GM12878 (cell line): ENCODE data around the gene SERPINE2. TPM values are rescaled to one million over a fixed set of nuclear protein-coding genes. Genes with fewer than 3 reads are reported as not detected.
A peak's percentile ranks its signal among the peaks of the same experiment; 100 is the strongest.

ENCODE experiments used
- ATAC-seq: fragments of 200-7000 bp; cut with Tn5 transposase; 3 replicates; pipeline ENCODE4 v1.9.1; 2020; ENCODE audit warnings: mild to moderate bottlenecking, moderate library complexity
- BruUV-seq: library from RNA; stranded (reverse); fragments of 400-500 nt; replicated peaks from 2 replicates; lab custom pipeline; 2021; lab: Mats Ljungman, UMichigan
- CTCF ChIA-PET: fragments of 300-600 bp; sonication (Branson Sonifier 250); formaldehyde crosslinking; extraction: SDS; loops from one replicate; lab custom pipeline; 2021; ENCODE audit warnings: inconsistent platforms; lab: Yijun Ruan, JAX
- POLR2A ChIA-PET: fragments of 350-600 bp; formaldehyde crosslinking; extraction: SDS; loops from one replicate; lab custom pipeline; 2021; ENCODE audit warnings: inconsistent platforms; lab: Charles Lee
- RAD21 ChIA-PET: fragments of 300-600 bp; sonication (Branson Sonifier 250); formaldehyde crosslinking; loops from one replicate; lab custom pipeline; 2023; ENCODE audit warnings: antibody characterized with exemption; ENCODE audit not compliant: unreplicated experiment; lab: Charles Lee
- SMC1A ChIA-PET: fragments of 300-600 bp; sonication (Branson Sonifier 250); formaldehyde crosslinking; loops from one replicate; lab custom pipeline; 2023; ENCODE audit not compliant: unreplicated experiment, uncharacterized antibody; lab: Charles Lee
- DNase-seq: peaks from one replicate; pipeline ENCODE4 v3.0.0-alpha.2; 2011; ENCODE audit warnings: low read depth, low spot score
- FAIRE-seq: peaks from 3 replicates; lab custom pipeline; 2011; peaks lifted over from hg19 to GRCh38; lab: Jason Lieb, UNC
- H2AFZ ChIP-seq: 2 replicates; pipeline ENCODE4 v1.6.0; 2011; ENCODE audit warnings: low read depth, low read length, control low read depth; ENCODE audit not compliant: control insufficient read depth
- H3K27ac ChIP-seq: 2 replicates; pipeline ENCODE4 v1.5.1; 2011; ENCODE audit warnings: control low read depth; ENCODE audit not compliant: control insufficient read depth, insufficient read depth
- H3K27me3 ChIP-seq, 2 experiments: replicated peaks in 1 of 2; 2 replicates each; pipeline versions ENCODE4 v1.6.0 to v1.6.1; 2011; ENCODE audit warnings: low read length in 1 of 2; ENCODE audit not compliant: control insufficient read depth in 2 of 2, insufficient read depth in 2 of 2
- H3K36me3 ChIP-seq, 2 experiments: 2 replicates each; pipeline ENCODE4 v1.5.1; 2011; ENCODE audit warnings: low read length in 1 of 2; ENCODE audit not compliant: control insufficient read depth in 2 of 2, insufficient read depth in 2 of 2
- H3K4me1 ChIP-seq: 2 replicates; pipeline ENCODE4 v1.6.1; 2011; ENCODE audit warnings: mild to moderate bottlenecking, low read length, moderate library complexity, mixed read lengths; ENCODE audit not compliant: control insufficient read depth, insufficient read depth
- H3K4me2 ChIP-seq: 2 replicates; pipeline ENCODE4 v1.6.0; 2011; ENCODE audit warnings: control low read depth; ENCODE audit not compliant: control insufficient read depth, insufficient read depth
- H3K4me3 ChIP-seq: fragments of 200-600 bp; sonication (generic); 2 replicates; pipeline ENCODE4 v1.5.1; 2016
- H3K79me2 ChIP-seq: 2 replicates; pipeline ENCODE4 v1.6.0; 2011; ENCODE audit warnings: low read length; ENCODE audit not compliant: control insufficient read depth, insufficient read depth
- H3K9ac ChIP-seq: 2 replicates; pipeline ENCODE4 v1.8.0; 2011; ENCODE audit warnings: low read length, control low read depth, mixed read lengths; ENCODE audit not compliant: control insufficient read depth, insufficient read depth
- H3K9me3 ChIP-seq: replicated peaks from 3 replicates; pipeline ENCODE4 v1.5.1; 2011; ENCODE audit warnings: mild to moderate bottlenecking, low read length; ENCODE audit not compliant: control insufficient read depth, insufficient read depth
- H4K20me1 ChIP-seq: 2 replicates; pipeline ENCODE4 v1.6.0; 2011; ENCODE audit not compliant: control insufficient read depth, insufficient read depth
- ESRRA ChIP-seq: IDR thresholded peaks from 2 replicates; pipeline ENCODE4 v1.6.1; 2012; ENCODE audit warnings: mild to moderate bottlenecking, low read length, improper control_type of control experiment
- HDGF ChIP-seq: fragments of 450-650 bp; IDR thresholded peaks from 2 replicates; pipeline ENCODE4 v1.6.1; 2016; ENCODE audit warnings: antibody characterized with exemption
- IRF4 ChIP-seq: IDR thresholded peaks from 2 replicates; pipeline ENCODE4 v1.6.1; 2011; ENCODE audit warnings: low read depth, low read length
- KLF5 ChIP-seq: fragments of 450-650 bp; IDR thresholded peaks from 2 replicates; pipeline ENCODE4 v1.6.1; 2014; ENCODE audit warnings: mild to moderate bottlenecking; ENCODE audit not compliant: partially characterized antibody
- NRF1 ChIP-seq: conservative IDR thresholded peaks from 2 replicates; pipeline ENCODE4 v1.6.1; 2011; ENCODE audit warnings: mild to moderate bottlenecking, low read depth, low read length, improper control_type of control experiment
- PAX5 ChIP-seq: IDR thresholded peaks from 2 replicates; pipeline ENCODE4 v1.6.1; 2011; ENCODE audit warnings: low read depth, low read length, borderline replicate concordance
- PML ChIP-seq: IDR thresholded peaks from 2 replicates; pipeline ENCODE4 v1.6.1; 2012; ENCODE audit warnings: low read length, inconsistent platforms
- TBL1XR1 ChIP-seq: IDR thresholded peaks from 2 replicates; pipeline ENCODE4 v1.6.1; 2012; ENCODE audit warnings: low read depth, low read length, improper control_type of control experiment
- WGBS: methylation state at CpG from one replicate; pipeline ENCODE4 v1.1.6; 2016; ENCODE audit warnings: low lambda C conversion rate; ENCODE audit not compliant: insufficient replicate concordance, insufficient coverage; ENCODE audit errors: missing lambda C conversion rate; 5-methylcytosine and 5-hydroxymethylcytosine counted together
- in situ Hi-C: fragments of 300-500 bp; cut with MboI; formaldehyde crosslinking; loops from 9 replicates; pipeline ENCODE4 v1.14.3; 2018; ENCODE audit warnings: mixed read lengths
- intact Hi-C: fragments of 100-400 bp; cut with micrococcal nuclease; formaldehyde crosslinking; loops from one replicate; pipeline ENCODE4 v1.14.2; 2022; ENCODE audit not compliant: unreplicated experiment
- polyA plus RNA-seq, 11 experiments: library from polyadenylated mRNA; depleted of rRNA in 4 of 11; unstranded in 6 of 11; stranded (reverse) in 5 of 11; fragments of >200 nt; fragmentation: Nextera tagmentation in 4 of 11; fragmentation: Illumina TruSeq in 1 of 11; extraction: Ambion mirVana in 4 of 11; extraction: Trizol in 1 of 11; gene quantifications; 1 replicate in 1 of 11; 2 replicates in 10 of 11; pipeline versions ENCODE4 v1.2.1 to v1.2.3, GENCODE V29; 2011 to 2016; ENCODE audit warnings: inconsistent platforms in 2 of 11, missing spikeins in 2 of 11, low read depth in 1 of 11
- total RNA-seq, 4 experiments: library from RNA; depleted of rRNA in 3 of 4; stranded (reverse); fragments of >200 nt in 3 of 4; fragmentation: Illumina TruSeq in 1 of 4; extraction: Trizol in 1 of 4; gene quantifications; 2 replicates each; pipeline versions ENCODE4 v1.2.1 to v1.2.3, GENCODE V29; 2013 to 2021
- TF ChIP-seq, protein P1 (sequence below): fragments of 450-650 bp; IDR thresholded peaks from 2 replicates; pipeline ENCODE4 v1.6.1; 2016; ENCODE audit warnings: mild to moderate bottlenecking
- TF ChIP-seq, protein P2 (sequence below): IDR thresholded peaks from 2 replicates; pipeline ENCODE4 v1.6.1; 2011; ENCODE audit warnings: borderline replicate concordance, low read depth, mild to moderate bottlenecking, moderate library complexity, low read length; ENCODE audit not compliant: insufficient read depth, poor library complexity, severe bottlenecking
- TF ChIP-seq, protein P3 (sequence below): fragments of 450-650 bp; IDR thresholded peaks from 2 replicates; pipeline ENCODE4 v1.6.1; 2016; ENCODE audit warnings: mild to moderate bottlenecking
- TF ChIP-seq, protein P4 (sequence below): fragments of 450-650 bp; IDR thresholded peaks from 2 replicates; pipeline ENCODE4 v1.6.1; 2016; ENCODE audit warnings: mild to moderate bottlenecking, moderate library complexity, borderline replicate concordance
- TF ChIP-seq, protein P5 (sequence below): fragments of 450-650 bp; conservative IDR thresholded peaks from 2 replicates; pipeline ENCODE4 v1.6.1; 2017; ENCODE audit warnings: mild to moderate bottlenecking, moderate library complexity

SERPINE2 gene
- total and polyA plus RNA-seq, 10 of the 15 experiments (the other 5 are each of a cell fraction or from before 2014, with no cell fraction given): 0.18 to 1.7 (median 0.39) TPM

DNA sequence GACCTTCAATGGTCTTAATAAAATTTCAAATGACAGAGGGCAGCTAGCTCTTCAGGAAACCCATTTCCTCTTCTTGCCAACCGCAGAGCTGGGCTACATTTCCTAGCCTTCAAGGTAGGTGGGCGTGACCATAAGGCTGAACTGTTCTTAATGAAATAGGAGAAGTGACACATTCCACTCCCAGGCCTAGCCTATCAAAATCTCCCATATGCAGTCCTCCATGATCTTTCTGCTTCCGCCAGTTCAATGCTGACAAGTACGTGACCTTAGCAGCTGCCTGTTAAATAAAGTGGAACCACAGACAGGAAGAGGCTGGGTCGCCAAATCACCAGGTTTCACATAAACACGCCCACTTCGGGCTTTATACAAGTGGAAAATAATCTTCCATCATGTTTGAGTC lies 13.2 kb downstream of the SERPINE2 start:
- ChIA-PET CTCF (no interaction called here), POLR2A (interaction anchor here (0.6 kb wide), 1 partner anchor 1027 kb away, joined by 3 read pairs; no protein-coding TSS in a partner anchor), RAD21 (no interaction called here), SMC1A (interaction anchor here (1.1 to 1.3 kb wide), 2 partner anchors 11 to 56 kb away, joined by 3 to 4 read pairs; no protein-coding TSS in a partner anchor)
- Histone ChIP-seq H3K4me3 (no peak overlapping the region), H4K20me1 (no peaks in the 10 kb centered on the region), H3K79me2 (no peaks in the 10 kb centered on the region), H3K27ac (no peak overlapping the region), H2AFZ (no peak overlapping the region; the same call in 1 of the 2 replicates), H3K9me3 (no peaks in the 10 kb centered on the region; the same call in 2 of the 3 replicates), H3K36me3 (no peaks in the 10 kb centered on the region), H3K9ac (no peak overlapping the region), H3K4me1 (no peaks in the 10 kb centered on the region; the same call in 1 of the 2 replicates), H3K4me2 (0 out of 2 replicates have a peak overlapping the region, but pooled peaks have one; percentile 5), H3K27me3 (no peaks in the 10 kb centered on the region)
- BruUV-seq: no TSS peak
- intact Hi-C loops (no loop called here), in situ Hi-C loops (no loop called here)
- peak; percentile 83 for DNase-seq
- FAIRE-seq: peak; percentile 86
- peak; percentile 84 for ATAC-seq
- whole genome bisulfite sequencing: 14% methylated on average over 7 of the region's 7 CpGs
- TF ChIP-seq IRF4 (no peak; the same call in 1 of the 2 replicates), NRF1 (no peak), PML (no peak), PAX5 (peak; percentile 36; the same call in 1 of the 2 replicates), TBL1XR1 (no peak), HDGF (no peak), KLF5 (no peak), ESRRA (no peak)
- TF ChIP-seq, protein P1, sequence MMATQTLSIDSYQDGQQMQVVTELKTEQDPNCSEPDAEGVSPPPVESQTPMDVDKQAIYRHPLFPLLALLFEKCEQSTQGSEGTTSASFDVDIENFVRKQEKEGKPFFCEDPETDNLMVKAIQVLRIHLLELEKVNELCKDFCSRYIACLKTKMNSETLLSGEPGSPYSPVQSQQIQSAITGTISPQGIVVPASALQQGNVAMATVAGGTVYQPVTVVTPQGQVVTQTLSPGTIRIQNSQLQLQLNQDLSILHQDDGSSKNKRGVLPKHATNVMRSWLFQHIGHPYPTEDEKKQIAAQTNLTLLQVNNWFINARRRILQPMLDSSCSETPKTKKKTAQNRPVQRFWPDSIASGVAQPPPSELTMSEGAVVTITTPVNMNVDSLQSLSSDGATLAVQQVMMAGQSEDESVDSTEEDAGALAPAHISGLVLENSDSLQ: peak; percentile 75
- TF ChIP-seq, protein P2, sequence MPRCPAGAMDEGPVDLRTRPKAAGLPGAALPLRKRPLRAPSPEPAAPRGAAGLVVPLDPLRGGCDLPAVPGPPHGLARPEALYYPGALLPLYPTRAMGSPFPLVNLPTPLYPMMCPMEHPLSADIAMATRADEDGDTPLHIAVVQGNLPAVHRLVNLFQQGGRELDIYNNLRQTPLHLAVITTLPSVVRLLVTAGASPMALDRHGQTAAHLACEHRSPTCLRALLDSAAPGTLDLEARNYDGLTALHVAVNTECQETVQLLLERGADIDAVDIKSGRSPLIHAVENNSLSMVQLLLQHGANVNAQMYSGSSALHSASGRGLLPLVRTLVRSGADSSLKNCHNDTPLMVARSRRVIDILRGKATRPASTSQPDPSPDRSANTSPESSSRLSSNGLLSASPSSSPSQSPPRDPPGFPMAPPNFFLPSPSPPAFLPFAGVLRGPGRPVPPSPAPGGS: no peak
- TF ChIP-seq, protein P3, sequence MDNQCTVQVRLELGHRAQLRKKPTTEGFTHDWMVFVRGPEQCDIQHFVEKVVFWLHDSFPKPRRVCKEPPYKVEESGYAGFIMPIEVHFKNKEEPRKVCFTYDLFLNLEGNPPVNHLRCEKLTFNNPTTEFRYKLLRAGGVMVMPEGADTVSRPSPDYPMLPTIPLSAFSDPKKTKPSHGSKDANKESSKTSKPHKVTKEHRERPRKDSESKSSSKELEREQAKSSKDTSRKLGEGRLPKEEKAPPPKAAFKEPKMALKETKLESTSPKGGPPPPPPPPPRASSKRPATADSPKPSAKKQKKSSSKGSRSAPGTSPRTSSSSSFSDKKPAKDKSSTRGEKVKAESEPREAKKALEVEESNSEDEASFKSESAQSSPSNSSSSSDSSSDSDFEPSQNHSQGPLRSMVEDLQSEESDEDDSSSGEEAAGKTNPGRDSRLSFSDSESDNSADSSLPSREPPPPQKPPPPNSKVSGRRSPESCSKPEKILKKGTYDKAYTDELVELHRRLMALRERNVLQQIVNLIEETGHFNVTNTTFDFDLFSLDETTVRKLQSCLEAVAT: no peak
- TF ChIP-seq, protein P4, sequence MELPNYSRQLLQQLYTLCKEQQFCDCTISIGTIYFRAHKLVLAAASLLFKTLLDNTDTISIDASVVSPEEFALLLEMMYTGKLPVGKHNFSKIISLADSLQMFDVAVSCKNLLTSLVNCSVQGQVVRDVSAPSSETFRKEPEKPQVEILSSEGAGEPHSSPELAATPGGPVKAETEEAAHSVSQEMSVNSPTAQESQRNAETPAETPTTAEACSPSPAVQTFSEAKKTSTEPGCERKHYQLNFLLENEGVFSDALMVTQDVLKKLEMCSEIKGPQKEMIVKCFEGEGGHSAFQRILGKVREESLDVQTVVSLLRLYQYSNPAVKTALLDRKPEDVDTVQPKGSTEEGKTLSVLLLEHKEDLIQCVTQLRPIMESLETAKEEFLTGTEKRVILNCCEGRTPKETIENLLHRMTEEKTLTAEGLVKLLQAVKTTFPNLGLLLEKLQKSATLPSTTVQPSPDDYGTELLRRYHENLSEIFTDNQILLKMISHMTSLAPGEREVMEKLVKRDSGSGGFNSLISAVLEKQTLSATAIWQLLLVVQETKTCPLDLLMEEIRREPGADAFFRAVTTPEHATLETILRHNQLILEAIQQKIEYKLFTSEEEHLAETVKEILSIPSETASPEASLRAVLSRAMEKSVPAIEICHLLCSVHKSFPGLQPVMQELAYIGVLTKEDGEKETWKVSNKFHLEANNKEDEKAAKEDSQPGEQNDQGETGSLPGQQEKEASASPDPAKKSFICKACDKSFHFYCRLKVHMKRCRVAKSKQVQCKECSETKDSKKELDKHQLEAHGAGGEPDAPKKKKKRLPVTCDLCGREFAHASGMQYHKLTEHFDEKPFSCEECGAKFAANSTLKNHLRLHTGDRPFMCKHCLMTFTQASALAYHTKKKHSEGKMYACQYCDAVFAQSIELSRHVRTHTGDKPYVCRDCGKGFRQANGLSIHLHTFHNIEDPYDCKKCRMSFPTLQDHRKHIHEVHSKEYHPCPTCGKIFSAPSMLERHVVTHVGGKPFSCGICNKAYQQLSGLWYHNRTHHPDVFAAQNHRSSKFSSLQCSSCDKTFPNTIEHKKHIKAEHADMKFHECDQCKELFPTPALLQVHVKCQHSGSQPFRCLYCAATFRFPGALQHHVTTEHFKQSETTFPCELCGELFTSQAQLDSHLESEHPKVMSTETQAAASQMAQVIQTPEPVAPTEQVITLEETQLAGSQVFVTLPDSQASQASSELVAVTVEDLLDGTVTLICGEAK: no peak
- TF ChIP-seq, protein P5, sequence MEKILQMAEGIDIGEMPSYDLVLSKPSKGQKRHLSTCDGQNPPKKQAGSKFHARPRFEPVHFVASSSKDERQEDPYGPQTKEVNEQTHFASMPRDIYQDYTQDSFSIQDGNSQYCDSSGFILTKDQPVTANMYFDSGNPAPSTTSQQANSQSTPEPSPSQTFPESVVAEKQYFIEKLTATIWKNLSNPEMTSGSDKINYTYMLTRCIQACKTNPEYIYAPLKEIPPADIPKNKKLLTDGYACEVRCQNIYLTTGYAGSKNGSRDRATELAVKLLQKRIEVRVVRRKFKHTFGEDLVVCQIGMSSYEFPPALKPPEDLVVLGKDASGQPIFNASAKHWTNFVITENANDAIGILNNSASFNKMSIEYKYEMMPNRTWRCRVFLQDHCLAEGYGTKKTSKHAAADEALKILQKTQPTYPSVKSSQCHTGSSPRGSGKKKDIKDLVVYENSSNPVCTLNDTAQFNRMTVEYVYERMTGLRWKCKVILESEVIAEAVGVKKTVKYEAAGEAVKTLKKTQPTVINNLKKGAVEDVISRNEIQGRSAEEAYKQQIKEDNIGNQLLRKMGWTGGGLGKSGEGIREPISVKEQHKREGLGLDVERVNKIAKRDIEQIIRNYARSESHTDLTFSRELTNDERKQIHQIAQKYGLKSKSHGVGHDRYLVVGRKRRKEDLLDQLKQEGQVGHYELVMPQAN: no peak
